WERI-Rb-1 (cell line): ENCODE data around the gene TRIM63.

ENCODE experiments used
- DNase-seq: peaks from one replicate; pipeline ENCODE4 v3.0.0-alpha.2; 2020
- H3K27ac ChIP-seq: fragments of 250-450 bp; sonication (Bioruptor Pico); 2 replicates; pipeline ENCODE4 v1.5.1; 2020; ENCODE audit warnings: mild to moderate bottlenecking, moderate library complexity
- H3K27me3 ChIP-seq: fragments of 250-450 bp; sonication (Bioruptor Pico); 2 replicates; pipeline ENCODE4 v1.5.1; 2021; ENCODE audit warnings: mild to moderate bottlenecking, low read depth, moderate library complexity; ENCODE audit not compliant: insufficient read depth, severe bottlenecking
- H3K36me3 ChIP-seq: fragments of 250-450 bp; sonication (Bioruptor Pico); 2 replicates; pipeline ENCODE4 v1.5.1; 2020; ENCODE audit warnings: mild to moderate bottlenecking, moderate library complexity
- H3K4me3 ChIP-seq: 2 replicates; pipeline ENCODE4 v1.5.1; 2011; ENCODE audit warnings: low read depth, mild to moderate bottlenecking, control low read depth, low read length
- H3K9me3 ChIP-seq: fragments of 250-450 bp; sonication (Bioruptor Pico); 2 replicates; pipeline ENCODE4 v1.5.1; 2021; ENCODE audit warnings: mild to moderate bottlenecking, moderate library complexity; ENCODE audit not compliant: severe bottlenecking
- CTCF ChIP-seq: IDR thresholded peaks from 2 replicates; pipeline ENCODE4 v1.5.1; 2011; ENCODE audit warnings: low read depth, mild to moderate bottlenecking, control low read depth, inconsistent platforms, low read length

The TRIM63 gene

GRCh38 chr1:26047278-26047874 is 20.1 kb downstream of the TRIM63 start:
- TF ChIP-seq CTCF, result no peak
- no peak for DNase-seq

GRCh38 chr1:26046246-26047095 is 21.0 kb downstream of the TRIM63 start:
- no peaks in the 10 kb centered on the region for H3K9me3 ChIP-seq
- H3K27ac ChIP-seq, result no peak overlapping the region
- H3K27me3 ChIP-seq, result no peaks in the 10 kb centered on the region
- H3K4me3 ChIP-seq, result no peak overlapping the region
- TF ChIP-seq CTCF, result no peak
- DNase-seq, result no peak
- no peaks in the 10 kb centered on the region for H3K36me3 ChIP-seq

More at GRCh38 chr1:26047278-26047874, 20.1 kb downstream of the TRIM63 start:
- Histone ChIP-seq H3K4me3 (no peak overlapping the region), H3K36me3 (no peaks in the 10 kb centered on the region), H3K9me3 (no peaks in the 10 kb centered on the region), H3K27ac (no peak overlapping the region), H3K27me3 (no peaks in the 10 kb centered on the region)

- H3K27ac ChIP-seq, result no peak within 1 kb of the TSS
- no peak for TF ChIP-seq CTCF
- no peaks in the 10 kb centered on the region for H3K9me3 ChIP-seq
- no peak for DNase-seq
- no peak within 1 kb of the TSS for H3K4me3 ChIP-seq
- no peaks in the 10 kb centered on the region for H3K27me3 ChIP-seq
- H3K36me3 ChIP-seq, result no peaks in the 10 kb centered on the region
These were observed 21.6 kb downstream of the TRIM63 start, which contains the start of gene SLC30A2 for GRCh38 chr1:26045722-26046245. TSS of gene SLC30A2 (minus strand) at chr1:26046118. CDS start at chr1:26045896, 222 bp downstream.

- no peak for TF ChIP-seq CTCF
- no peaks in the 10 kb centered on the region for H3K36me3 ChIP-seq
- no peaks in the 10 kb centered on the region for H3K27me3 ChIP-seq
- H3K9me3 ChIP-seq, result no peaks in the 10 kb centered on the region
- no peak overlapping the region for H3K27ac ChIP-seq
- no peak overlapping the region for H3K4me3 ChIP-seq
- no peak for DNase-seq
These were observed 22.3 kb downstream of the TRIM63 start for GRCh38 chr1:26044971-26045721.

- Histone ChIP-seq H3K4me3 (no peak overlapping the region), H3K27ac (no peak overlapping the region), H3K27me3 (no peaks in the 10 kb centered on the region), H3K9me3 (no peaks in the 10 kb centered on the region), H3K36me3 (no peaks in the 10 kb centered on the region)
- TF ChIP-seq CTCF, result no peak
- no peak for DNase-seq
These were observed 23.0 kb downstream of the TRIM63 start for GRCh38 chr1:26044414-26044813.
